ENCODE results near the gene HNRNPR.

GRCh38 chr1:23384312-23385058 is 40.4 kb upstream of the HNRNPR start:
- TF ChIP-seq SUZ12 (IDR thresholded peaks at IDR 0.05; ENCODE audit: low read length) (no peak), ASH2L (IDR thresholded peaks at IDR 0.05; ENCODE audit: low read length) (no peak), TEAD4 (IDR thresholded peaks at IDR 0.05; ENCODE audit: low read depth, low read length) (no peak), POLR2A (IDR thresholded peaks at IDR 0.05; ENCODE audit: control extremely low read depth in 1 of 2, low read depth in 2 of 2, low read length in 2 of 2) (no peak), CTCF (IDR thresholded peaks at IDR 0.05; ENCODE audit: control extremely low read depth in 1 of 3, insufficient read depth in 1 of 3, low read depth in 1 of 3, low read length in 3 of 3) (no peak), TCF12 (IDR thresholded peaks at IDR 0.05; ENCODE audit: low read depth, low read length) (no peak), SRF (IDR thresholded peaks at IDR 0.05; ENCODE audit: low read depth, low read length) (no peak), CHD1 (IDR thresholded peaks at IDR 0.05; ENCODE audit: low read depth, low read length) (no peak), TAF1 (IDR thresholded peaks at IDR 0.05; ENCODE audit: low read depth, low read length) (no peak), RAD21 (IDR thresholded peaks at IDR 0.05 in 1 of 2, conservative IDR thresholded peaks at IDR 0.05 in 1 of 2; ENCODE audit: low read depth in 2 of 2, low read length in 2 of 2) (no peak)
